OCI-M1 (cell line): Measurements from ENCODE around the gene BICDL1.
"Not testable (repeated sequence)": the region's sequence is repeated elsewhere in the genome, so short reads cannot be mapped to it uniquely, and the experiment has no call there.

ENCODE experiments used
- DNase-seq: peaks from one replicate; lab custom pipeline; 2025; lab: John Stamatoyannopoulos, UW

BICDL1 gene

GRCh38 chr12:119988472-119989360, at the start of gene BICDL1:
Gene BICDL1, plus strand, starts transcription at chr12:119989236. Its CDS starts 633 bp downstream, at chr12:119989869.
- DNase-seq: peak; percentile 66

- no peak for DNase-seq
These were observed 48.1 kb upstream of the BICDL1 start for GRCh38 chr12:119940897-119941296.

- DNase-seq: no peak
These were observed 46.6 kb upstream of the BICDL1 start for GRCh38 chr12:119942386-119942785.

- DNase-seq: no peak
These were observed 42.8 kb upstream of the BICDL1 start for GRCh38 chr12:119946213-119946612.

GRCh38 chr12:119949145-119949544, 39.9 kb upstream of the BICDL1 start:
- DNase-seq: no peak

- no peak for DNase-seq
These were observed 39.4 kb upstream of the BICDL1 start for GRCh38 chr12:119949594-119949993.

GRCh38 chr12:119956047-119956446, 33.0 kb upstream of the BICDL1 start:
- DNase-seq: no peak

GRCh38 chr12:119957135-119957534, 31.9 kb upstream of the BICDL1 start:
- DNase-seq: no peak

GRCh38 chr12:119959435-119959834, 29.6 kb upstream of the BICDL1 start:
- DNase-seq: no peak

- DNase-seq: no peak
These were observed 24.9 kb upstream of the BICDL1 start for GRCh38 chr12:119964123-119964522.

GRCh38 chr12:119964929-119965328, 24.1 kb upstream of the BICDL1 start:
- DNase-seq: no peak

GRCh38 chr12:119980242-119980641, 8.8 kb upstream of the BICDL1 start:
- no peak for DNase-seq

GRCh38 chr12:119980702-119981101, 8.3 kb upstream of the BICDL1 start:
- not testable (repeated sequence) for DNase-seq

- DNase-seq: peak; percentile 66
These were observed 310 bp downstream of the BICDL1 start for GRCh38 chr12:119989361-119989730.

GRCh38 chr12:119989731-119990381, 820 bp downstream of the BICDL1 start:
- peak; percentile 80 for DNase-seq

- peak; percentile 26 for DNase-seq
These were observed 1.4 kb downstream of the BICDL1 start for GRCh38 chr12:119990382-119990874.

- no peak for DNase-seq
These were observed 3.2 kb downstream of the BICDL1 start for GRCh38 chr12:119992129-119992705.

GRCh38 chr12:119994892-119995658, 6.0 kb downstream of the BICDL1 start:
- DNase-seq: no peak

GRCh38 chr12:119996417-119996816, 7.4 kb downstream of the BICDL1 start:
- no peak for DNase-seq

- no peak for DNase-seq
These were observed 9.6 kb downstream of the BICDL1 start for GRCh38 chr12:119998471-119999245.

- no peak for DNase-seq
These were observed 11.5 kb downstream of the BICDL1 start for GRCh38 chr12:120000556-120000955.
